A204.1 (cell line): ENCODE results near the gene AHRR.
"Not testable (repeated sequence)": the region's sequence is repeated elsewhere in the genome, so short reads cannot be mapped to it uniquely, and the experiment has no call there.

Experiments used
- FAIRE-seq: peaks from 2 replicates; lab custom pipeline; 2012; peaks lifted over from hg19 to GRCh38; lab: Jason Lieb, UNC

The AHRR gene

DNA sequence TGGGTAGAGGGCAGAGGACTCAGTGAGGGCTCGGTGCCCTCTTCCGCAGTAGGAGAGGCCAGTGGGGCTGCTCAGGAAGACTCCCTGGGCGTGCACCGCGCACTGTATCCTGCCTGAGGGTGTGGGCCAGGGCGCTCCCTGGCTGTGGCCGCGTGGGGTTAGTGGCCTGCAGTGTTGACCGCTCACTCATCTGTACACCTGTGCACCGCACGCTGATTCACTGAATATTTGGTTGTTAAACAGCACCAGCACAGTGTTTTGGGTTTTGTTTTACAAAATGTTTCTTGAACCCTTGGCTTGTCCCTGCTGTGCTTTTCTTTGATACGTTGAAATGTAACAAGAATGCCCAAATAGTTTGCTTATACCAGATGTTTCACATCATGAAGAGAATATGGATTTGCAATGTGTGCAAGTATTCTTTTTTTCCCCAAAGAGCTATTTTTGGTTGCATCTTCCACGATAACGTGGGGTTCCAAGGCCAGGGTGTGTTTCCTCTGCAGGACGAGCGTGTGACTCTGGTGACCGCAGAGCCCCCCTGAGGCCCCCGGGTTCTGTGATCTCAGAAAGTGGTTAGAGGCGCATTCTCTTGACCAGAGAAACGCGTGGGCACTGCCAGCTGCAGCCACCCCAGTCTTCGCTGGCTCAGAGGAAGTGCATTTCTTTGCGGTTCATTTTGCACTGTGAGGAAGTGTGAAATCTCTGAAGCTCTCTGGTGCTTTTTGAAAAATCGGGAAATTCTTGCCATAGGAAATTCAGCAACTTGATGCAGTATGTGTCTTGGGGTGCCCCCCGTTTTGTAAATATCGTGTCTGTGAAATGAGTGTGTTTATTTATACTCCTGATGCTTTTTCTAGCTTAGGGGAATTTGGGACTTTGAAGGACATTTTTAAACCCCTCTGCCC is 46.9 kb downstream of the AHRR start:
- FAIRE-seq = no peak

DNA sequence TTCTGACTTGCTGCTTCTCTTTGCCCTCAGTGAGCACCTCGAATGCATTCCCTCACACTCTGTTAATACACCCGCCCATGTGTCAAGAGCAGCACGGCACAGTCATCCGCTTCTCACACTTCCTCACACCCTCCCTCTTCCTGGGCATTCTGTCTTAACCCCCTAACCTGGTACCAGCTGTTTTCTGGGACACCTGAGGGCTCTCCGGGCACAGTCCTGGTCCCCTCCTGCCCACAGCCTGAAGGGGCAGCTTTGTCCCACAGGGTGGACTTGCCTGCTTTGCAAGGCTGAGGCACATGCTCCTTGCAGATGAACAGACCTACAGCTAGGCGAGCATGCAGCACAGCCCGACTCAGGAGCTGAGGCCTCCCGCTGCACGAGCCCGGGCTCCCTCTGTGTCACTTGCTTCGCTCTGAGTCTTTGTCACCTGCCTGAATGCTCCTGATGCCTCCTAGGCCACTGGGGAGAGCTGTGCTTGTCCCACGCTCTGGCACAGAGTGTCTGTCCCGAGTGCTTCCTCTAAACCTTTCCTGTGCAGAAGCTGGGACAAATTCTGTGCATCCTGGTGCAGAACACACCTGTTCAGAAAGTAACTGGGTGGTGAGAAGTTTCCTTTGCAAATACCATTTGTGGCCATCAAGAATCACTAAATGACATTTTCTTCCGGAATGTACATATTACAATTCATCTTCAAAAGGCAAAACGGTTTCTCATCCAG is 47.8 kb downstream of the AHRR start:
- FAIRE-seq = no peak

DNA sequence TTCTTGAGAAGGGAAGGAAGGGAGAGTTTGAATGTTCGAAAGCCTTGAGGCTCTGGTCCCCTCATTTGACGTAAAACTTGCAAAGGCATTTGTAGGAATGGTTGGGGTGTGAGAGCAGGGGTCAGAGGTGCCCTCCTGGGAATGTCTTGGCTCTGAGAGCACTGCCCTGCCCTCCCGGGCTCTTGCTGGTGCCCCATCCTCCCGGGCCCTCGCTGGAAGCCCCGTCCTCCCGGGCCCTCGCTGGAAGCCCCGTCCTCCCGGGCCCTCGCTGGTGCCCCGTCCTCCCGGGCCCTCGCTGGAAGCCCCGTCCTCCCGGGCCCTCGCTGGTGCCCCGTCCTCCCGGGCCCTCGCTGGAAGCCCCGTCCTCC is 48.3 kb downstream of the AHRR start:
- FAIRE-seq = not testable (repeated sequence)

DNA sequence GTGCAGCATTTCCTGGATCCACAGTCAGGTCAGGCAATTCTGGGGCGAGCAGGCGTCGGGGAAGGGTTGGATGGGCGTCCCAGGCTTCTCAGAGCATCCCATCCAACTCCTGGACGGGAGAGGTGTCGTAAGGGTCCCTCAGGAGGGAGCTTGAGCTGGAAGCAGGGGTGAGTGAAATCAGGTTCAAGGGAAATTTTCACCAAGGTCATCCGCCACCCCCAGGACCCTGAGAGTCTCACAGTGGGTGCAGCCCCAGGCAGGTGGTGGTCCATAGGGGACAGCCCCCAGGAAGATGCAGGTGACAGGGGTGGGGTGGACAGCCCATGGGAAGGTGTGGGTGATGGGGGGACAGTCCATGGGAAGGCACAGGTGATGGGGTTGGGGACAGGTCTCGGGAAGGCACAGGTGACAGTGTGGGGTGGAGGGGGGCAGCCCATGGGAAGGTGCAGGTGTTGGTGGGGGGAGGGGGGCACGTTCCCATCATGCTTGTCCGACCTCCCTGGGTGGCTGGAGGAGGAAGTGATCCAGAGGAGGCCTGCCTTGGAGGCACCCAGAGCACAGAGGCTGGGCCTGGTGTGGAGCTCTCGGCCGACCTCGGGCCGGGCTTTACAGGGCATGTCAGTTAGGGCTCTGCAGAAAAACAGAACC is 48.9 kb downstream of the AHRR start:
- no peak for FAIRE-seq

DNA sequence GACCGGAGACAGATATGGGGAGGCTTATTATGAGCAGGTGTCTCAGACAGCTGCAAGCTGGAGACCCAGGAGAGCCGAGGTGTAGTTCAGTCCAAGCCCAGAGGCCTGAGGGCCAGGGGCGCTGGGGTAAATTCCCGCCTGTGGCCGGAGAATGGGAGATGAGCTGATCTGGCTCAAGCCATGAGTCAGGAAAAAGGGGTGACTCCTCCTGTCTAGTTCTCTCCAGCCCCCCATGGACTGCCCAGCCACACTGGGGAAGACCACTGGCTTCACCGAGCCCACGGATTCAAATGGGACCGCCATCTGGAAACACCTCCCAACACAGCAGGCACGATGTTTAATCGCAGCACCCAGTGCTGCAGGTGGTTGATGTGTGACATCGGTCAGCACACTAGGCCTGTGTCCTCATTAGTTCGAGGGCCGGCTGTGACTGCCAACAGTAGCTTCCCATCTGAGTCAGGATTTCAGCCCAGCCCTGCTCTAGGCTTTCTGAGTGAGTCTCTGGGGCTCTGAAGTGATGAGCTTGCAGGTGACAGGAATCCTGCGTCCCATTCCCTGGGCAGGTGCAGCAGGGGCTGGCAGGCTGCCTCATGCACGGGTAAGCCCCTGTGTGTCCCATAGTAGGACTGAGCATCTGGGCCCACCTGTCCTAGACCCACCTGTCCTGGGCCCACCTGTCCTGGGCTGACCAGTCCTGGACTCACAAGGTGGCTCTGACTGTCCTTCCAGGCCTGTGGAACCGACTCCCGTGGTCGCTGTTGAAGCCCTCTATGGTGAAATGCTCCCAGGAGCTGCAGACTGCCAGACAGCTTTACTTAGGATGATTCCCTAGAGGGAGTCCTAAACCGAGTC is 49.7 kb downstream of the AHRR start:
- FAIRE-seq = no peak

DNA sequence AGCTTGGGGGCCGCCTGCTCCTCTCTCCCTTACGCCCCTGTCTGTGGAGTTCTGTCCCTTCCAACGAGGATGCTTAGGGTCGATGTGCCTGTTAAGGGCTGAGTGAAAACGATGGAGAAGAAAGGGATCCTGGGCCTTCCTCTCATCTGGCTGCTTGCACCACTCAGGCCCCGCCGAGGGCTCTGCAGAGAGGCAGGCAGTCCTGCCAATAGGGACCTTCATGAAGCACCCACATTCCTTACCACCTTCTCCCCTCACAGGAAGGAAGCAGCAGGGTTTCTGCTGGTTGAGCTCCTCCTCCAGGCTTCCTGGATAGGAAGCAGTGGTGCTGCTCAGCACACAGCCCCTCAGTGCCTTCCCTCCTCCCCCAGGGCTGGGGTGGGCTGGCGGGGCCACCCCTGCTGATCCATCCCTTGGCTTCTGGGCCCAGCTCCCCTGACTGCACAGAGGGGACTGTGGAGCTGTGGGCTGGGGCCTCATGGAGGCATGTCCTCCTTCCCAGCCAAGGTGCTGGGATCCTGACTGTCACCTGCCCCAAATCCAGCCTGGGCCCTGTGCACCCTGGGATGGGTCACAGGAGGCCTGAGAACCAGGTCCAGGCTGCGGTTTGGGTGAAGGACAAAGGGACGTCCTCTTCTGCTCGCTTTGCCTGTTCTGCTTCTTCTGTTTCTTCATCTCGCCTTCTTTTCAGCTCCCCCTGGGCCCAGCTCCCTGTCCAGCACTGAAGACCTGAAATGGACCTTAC is 50.5 kb downstream of the AHRR start:
- no peak for FAIRE-seq

DNA sequence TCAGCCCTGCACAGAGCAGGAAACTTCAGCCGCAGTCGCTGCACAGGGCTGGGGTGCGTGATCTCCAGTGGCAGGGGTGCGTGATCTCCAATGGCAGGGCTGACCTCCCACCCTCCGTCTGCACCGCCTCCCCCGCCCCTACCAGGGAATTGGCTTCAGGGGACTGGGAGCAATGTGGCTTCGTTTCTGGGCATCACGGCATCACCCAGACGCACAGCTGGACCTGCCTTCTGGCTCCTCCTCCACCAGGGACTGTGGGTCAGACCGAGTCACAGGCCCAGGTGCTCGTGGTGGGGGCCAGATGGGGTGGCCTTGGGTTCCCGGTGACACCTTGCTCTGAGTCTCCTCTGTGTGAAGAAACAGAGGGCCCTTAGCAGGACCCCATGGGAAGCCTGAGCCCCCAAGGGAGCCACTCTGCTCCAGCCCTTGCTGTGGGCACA is 51.1 kb downstream of the AHRR start:
- FAIRE-seq = no peak

DNA sequence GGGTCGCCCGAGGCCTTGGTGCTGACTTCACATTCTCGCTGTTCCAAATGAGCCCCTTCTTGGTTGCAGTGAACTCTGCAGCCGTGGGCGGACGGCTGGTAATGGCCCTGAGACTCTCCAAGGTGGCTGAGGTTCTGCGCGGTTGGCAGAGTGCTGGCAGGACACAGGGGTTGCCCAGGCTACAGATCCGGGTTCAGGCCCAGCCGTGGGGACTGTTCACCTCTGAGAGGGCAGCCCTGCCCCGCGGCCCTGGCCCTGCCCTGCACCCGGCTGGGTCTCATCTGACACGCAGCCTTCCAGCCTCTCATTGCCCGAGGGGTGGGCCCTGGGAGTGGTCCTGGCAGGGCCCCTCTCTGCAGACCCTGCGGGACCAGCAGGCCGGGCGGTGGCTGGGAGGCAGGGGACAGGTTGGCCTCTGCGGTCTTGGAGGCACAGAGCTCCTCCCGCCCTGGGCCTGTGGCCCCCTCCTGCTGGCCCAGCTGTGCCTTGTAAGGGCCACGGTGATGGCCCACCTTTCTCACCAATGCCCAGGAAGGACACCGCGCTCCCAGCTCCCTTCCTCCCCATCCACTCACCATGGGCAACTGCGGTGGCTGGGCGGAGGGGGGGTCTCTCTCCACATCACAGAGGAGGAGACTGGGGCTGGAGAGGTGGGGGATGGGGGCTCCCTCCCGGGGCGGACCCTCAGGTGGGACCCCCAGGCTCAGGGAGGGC is 51.6 kb downstream of the AHRR start:
- FAIRE-seq = no peak

DNA sequence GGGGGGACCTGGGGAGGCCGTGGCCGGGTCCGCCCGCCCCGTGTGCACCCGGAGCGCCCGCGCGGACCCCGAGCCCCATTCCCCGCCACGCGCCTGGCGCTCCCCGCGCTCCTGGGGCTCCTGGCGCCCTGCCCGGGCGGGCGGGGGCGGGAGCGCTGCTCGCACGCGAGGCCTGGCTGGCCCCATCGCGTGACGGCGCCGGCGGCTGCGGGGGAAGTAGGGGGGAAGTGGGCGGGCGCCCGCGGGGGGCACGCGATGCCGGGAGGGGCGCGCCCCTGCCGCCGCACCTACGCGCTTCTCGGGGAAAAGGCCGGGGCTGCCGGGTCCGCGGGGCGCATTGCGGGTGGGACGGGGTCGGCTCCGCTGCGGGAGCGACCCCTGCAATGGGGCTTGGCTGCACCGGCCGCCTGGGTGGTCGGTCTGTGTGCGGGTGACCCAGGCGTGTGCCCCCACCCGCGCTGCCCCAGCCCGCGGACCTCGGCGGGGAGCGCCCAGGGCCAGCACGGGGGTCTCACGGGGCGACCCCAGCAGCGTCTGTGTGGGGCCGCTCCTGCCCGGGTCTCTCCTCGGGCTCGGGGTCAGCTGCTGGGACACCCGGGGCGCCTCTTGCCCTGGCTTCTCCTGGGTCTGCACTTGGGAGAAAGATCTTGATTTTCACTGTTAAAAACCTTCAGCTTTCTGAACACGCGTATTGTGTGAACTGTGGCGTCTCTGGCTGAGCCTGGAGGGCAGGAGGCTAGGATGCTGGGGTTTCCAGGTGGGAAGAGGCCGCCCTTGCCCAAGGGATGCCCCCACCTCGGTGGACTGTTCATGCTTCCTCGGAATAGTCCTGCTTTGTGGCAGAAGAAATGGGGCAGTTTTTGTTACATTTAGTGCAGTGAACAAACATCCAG is 52.4 kb downstream of the AHRR start:
- no peak for FAIRE-seq

DNA sequence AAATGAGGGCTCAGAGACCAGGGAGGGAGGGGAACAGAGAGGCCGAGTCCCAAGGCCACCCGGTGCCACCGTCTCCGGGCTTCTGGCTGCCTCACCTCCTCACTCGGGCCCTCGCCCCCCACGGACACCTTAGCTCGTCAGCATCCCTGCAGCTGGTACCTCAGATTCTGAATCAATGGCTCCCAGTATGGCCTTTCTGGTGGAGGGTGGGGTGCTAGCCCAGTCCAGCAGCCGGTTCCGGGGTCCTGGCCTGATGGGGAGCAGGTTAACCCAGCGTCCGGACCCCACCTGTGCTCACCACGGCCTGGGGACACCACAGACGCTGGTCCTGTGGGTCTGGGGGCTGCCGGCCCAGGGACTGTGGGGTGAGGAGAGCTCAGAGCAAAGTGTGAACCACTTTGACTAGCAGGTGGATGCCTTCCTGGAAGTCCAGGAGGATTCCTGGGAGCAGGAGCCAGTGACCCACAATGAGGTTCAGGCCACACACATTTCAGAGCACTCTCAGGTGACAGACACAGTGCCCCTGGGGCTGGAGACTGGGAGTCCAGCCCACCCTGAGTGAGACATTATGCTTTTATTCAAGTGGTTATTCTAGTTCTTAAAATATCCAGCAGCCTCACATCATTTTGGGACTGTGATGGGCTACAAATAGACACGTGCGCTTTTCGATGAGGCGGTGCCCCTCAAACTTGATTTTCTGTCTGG is 53.3 kb downstream of the AHRR start:
- FAIRE-seq = no peak

DNA sequence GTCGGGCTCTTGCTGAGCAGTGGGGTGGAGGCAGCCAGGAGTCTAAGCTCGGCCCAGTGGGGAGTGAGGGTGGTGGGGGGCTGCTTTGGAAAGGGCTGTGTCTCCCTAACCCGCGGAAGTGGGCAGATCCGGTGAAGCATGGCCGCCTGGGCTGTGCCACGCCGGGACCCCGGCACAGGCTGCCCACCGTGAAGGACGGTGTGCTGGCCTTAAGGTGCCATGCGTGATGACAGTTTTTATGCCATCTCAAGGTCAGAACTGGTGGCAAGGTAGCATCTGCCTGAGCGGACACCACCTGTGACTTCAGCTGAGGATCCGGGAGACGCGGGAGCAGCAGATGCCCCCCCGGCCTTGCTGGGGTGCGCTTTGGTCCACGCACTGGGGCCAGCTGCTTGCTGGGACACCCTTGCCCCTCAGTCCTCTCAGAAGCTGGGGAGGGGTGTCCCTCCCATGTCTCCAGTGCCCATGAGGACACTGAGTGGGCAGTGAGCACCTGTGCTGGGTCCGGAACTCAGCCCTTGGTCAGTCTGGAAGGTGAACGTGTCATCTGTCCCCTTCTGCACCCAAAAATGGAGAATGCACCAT is 53.9 kb downstream of the AHRR start:
- no peak for FAIRE-seq

DNA sequence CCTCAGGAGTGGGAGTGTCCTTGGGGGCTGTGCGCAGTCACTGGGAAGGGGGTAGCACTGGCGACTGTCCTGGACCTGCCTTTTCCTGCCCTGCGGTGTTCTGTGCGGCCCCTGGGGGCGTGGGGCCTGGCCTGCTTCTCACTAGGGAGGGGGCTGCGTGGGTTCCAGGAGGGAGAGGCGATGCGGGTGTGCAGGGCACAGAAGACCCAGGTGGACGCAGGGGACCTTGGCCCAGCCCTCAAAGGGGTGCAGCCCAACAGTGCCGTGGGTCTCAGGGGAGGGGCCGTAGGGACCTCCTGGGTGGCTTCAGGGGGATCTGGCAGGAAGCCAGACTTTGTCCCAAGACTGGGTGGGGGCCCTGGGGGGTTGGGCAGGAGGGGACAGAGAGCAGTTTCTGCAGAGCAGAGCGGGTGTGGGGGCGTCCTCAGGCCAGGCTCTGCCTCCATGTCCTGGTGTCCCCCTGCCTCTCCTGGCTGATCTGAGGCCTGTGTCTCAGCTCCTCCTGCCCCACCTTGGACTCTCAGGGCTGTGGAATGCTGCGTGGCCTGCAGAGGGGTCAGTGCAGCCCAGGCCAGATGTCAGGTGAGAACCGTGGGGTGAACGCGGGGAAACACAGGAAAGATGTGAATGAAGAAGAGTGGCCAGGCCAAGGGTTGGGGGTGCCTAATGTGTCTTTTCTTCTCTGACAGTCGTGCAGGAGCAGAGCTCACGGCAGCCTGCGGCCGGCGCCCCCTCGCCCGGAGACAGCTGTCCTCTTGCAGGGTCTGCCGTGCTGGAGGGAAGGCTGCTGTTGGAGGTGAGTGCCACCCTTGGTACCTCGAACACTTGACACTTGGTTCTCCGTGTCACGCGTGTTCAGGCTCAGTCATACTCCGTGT is 54.6 kb downstream of the AHRR start:
- FAIRE-seq = no peak

DNA sequence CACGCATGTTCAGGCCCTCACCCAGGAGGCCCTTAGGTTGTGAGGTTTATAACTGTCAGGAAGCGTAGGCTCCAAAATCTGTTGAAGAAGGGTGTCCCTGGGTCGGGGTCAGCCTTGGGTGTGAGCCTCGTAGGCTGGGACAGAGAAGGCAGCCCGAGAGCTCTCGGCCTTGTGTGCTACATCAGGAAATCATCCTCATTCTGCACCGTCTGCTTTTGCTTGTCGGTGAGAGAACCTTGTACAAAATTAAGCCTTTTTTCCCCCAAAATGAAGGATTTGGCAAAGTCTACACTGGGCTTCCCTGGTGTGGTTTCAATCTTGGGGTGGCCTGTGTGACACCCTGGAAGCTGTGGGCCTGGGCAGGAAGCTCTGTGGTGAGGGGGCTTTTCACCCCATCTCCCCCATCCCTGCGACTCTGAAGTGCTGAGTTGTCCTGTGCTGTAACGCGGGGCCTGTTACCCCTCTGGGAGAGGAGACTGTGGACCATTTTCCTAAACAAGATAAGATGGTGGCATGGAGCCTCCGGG is 55.3 kb downstream of the AHRR start:
- FAIRE-seq = no peak

DNA sequence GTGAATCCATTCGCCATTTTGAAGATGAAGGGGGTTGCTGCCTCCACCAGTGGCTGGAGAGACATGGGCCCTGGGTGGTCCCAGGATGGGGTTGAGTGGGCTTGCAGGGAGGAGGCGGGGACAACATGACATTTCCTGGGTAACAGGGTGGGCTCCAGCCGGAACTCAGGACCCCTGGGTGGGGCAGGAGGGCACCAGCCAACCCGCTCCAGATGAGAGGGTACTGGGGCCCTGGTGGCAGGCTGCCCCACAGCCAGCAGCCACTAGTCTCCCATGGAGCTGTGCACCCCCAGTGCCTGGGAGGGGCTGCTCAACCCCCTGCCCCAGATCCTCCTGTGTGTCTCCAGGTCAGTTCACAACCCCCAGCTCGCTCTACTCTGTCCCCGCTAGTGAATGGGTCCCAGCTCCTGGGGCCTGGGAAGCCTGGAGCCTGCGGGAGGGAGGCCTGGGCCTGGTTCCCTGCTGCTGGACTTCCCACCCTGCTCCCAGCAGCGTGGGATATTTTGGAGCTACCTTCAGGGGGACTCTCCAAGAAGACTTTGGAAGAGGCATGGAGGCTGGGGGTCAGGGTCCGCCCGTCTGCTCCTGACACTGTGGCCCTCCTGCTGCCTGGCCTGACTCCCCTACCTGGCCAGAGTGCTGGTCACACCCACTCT is 55.9 kb downstream of the AHRR start:
- no peak for FAIRE-seq

DNA sequence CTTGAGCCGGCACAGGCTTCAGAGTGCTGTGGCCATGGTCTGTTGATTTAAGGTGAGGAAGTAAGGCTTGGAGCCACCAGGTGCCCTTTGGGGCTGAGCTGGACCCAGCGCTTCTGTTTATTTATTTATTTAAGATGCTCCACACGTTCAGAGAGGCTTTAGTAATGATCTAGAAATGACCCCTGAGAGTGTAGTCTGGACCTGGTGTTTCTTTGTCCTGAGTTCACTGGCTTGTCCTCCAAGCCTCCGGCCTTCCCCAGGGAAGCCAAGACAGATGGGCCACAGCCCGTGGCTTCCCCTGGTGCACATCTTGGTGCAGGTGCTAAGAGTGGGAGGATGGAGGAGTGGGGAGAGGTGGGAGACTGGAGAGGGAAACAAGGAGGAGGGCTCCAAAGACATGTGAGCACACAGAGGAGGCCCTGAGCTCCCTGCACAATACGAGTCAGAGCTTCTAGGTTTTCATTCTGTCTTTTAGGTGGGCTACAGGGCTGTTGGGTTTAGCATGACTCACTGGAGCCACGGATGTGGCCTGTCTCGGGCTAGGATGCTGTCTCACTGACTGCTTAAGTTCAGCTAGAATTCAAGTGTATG is 56.9 kb downstream of the AHRR start:
- no peak for FAIRE-seq

DNA sequence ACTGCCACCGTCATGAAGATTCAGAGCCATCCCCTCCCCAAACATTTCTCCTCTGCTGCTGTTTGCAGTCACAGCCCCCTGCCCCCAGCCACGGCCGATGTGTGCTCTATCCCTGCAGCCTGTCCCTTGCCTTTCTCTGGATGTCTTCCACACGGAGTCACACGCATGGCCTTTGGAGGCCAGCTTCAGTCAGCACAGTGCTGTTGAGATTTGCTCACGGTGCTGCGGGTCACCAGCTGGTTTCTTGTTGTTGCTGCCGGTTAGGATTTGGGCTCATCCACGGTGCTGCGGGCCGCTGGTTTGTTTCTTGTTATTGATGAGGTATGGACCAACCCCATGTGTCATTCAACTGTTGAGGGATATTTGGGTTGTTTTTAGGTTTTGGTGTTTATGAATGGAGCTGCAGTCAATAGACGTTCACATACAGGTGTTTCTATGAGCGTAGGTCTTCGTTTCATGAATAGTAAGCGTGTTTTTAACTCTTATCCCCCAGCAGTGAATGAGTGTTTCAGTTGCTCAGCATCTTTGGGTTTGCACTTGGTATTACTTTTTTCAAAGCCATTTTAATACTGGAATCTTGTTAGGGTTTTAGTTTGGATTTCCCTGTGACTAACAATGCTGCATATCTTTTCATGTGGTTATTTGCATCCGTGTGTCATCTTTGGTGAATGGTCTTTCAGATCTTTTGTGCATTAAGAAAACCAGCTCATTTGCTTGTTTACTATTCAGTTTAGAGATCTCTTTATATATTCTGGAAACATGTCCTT is 57.6 kb downstream of the AHRR start:
- FAIRE-seq = no peak
